GM12878 (cell line): ENCODE data around the gene HOXC9.

Experiments
- FOS ChIP-seq: IDR thresholded peaks from 3 replicates; pipeline ENCODE4 v1.6.1; 2011; ENCODE audit warnings: borderline replicate concordance; ENCODE audit not compliant: insufficient read length; ENCODE audit errors: extremely low read depth
- LARP7 ChIP-seq: fragments of 450-650 bp; IDR thresholded peaks from 2 replicates; pipeline ENCODE4 v1.6.1; 2017; ENCODE audit warnings: mild to moderate bottlenecking
- RFX5 ChIP-seq: IDR thresholded peaks from 2 replicates; pipeline ENCODE4 v1.6.1; 2011; ENCODE audit warnings: low read depth, low read length, improper control_type of control experiment
- SMC3 ChIP-seq: IDR thresholded peaks from 2 replicates; pipeline ENCODE4 v1.6.1; 2011; ENCODE audit warnings: low read length, improper control_type of control experiment, borderline replicate concordance
- ZNF274 ChIP-seq: IDR thresholded peaks from one replicate; pipeline ENCODE4 v1.8.0; 2011; ENCODE audit not compliant: insufficient read length, insufficient read depth
- TF ChIP-seq, protein P1 (sequence below), 3 experiments: IDR thresholded peaks in 2 of 3; conservative IDR thresholded peaks in 1 of 3; 2 replicates each; pipeline ENCODE4 v1.5.1; 2011; ENCODE audit warnings: low read depth in 3 of 3, low read length in 3 of 3, mild to moderate bottlenecking in 3 of 3, control low read depth in 2 of 3, moderate library complexity in 2 of 3, inconsistent platforms in 1 of 3, mixed read lengths in 1 of 3; ENCODE audit not compliant: control insufficient read depth in 2 of 3, insufficient read depth in 1 of 3; ENCODE audit errors: extremely low read depth in 1 of 3
- TF ChIP-seq, protein P2 (sequence below): IDR thresholded peaks from 2 replicates; pipeline ENCODE4 v1.6.1; 2011; ENCODE audit warnings: mild to moderate bottlenecking, low read depth, low read length, moderate library complexity; ENCODE audit not compliant: insufficient replicate concordance

DNA sequence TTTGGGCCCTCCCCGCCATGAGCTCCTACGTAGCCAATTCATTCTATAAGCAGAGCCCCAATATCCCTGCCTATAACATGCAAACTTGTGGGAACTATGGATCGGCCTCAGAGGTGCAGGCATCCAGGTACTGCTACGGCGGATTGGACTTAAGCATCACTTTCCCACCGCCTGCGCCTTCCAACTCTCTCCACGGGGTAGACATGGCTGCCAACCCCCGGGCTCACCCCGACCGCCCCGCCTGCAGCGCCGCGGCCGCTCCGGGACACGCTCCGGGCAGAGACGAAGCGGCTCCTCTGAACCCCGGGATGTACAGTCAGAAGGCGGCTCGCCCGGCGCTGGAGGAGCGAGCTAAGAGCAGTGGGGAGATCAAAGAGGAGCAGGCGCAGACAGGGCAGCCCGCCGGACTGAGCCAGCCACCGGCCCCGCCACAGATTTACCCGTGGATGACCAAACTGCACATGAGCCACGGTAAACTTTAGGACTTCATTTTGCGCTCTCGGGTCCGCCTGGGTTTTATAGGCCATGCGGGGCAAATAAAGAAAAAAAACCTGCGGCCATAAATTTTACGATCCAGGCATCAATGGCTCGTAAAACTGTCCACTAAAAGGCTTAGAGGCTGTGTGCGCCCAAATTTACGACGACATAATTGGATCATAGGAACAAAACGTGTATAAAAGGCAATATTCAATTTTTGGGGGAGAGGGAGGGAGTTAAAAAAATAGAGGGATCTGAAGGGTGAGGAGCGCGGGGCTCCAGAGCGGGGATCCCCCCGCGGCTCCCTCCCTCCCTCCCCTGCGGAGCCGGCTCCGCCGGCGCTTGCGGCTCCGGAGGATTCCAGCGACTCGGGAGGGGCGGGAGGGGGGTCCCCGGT, 33.4 kb downstream of the HOXC9 start:
- TF ChIP-seq RFX5, result no peak
- no peak for TF ChIP-seq FOS
- TF ChIP-seq LARP7, result no peak
- TF ChIP-seq, protein P1, sequence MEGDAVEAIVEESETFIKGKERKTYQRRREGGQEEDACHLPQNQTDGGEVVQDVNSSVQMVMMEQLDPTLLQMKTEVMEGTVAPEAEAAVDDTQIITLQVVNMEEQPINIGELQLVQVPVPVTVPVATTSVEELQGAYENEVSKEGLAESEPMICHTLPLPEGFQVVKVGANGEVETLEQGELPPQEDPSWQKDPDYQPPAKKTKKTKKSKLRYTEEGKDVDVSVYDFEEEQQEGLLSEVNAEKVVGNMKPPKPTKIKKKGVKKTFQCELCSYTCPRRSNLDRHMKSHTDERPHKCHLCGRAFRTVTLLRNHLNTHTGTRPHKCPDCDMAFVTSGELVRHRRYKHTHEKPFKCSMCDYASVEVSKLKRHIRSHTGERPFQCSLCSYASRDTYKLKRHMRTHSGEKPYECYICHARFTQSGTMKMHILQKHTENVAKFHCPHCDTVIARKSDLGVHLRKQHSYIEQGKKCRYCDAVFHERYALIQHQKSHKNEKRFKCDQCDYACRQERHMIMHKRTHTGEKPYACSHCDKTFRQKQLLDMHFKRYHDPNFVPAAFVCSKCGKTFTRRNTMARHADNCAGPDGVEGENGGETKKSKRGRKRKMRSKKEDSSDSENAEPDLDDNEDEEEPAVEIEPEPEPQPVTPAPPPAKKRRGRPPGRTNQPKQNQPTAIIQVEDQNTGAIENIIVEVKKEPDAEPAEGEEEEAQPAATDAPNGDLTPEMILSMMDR (IDR thresholded peaks at IDR 0.05 in 2 of 3, conservative IDR thresholded peaks at IDR 0.05 in 1 of 3; ENCODE audit: control insufficient read depth in 2 of 3, extremely low read depth in 1 of 3, insufficient read depth in 1 of 3, low read depth in 3 of 3, low read length in 3 of 3), result no peak
- TF ChIP-seq, protein P2, sequence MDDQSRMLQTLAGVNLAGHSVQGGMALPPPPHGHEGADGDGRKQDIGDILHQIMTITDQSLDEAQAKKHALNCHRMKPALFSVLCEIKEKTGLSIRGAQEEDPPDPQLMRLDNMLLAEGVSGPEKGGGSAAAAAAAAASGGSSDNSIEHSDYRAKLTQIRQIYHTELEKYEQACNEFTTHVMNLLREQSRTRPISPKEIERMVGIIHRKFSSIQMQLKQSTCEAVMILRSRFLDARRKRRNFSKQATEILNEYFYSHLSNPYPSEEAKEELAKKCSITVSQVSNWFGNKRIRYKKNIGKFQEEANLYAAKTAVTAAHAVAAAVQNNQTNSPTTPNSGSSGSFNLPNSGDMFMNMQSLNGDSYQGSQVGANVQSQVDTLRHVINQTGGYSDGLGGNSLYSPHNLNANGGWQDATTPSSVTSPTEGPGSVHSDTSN, result no peak
- TF ChIP-seq ZNF274, result no peak
- no peak for TF ChIP-seq SMC3
